ENCODE results near the gene KIRREL3.

- no peak for TF ChIP-seq CHD2 (IDR thresholded peaks at IDR 0.05; ENCODE audit: low read length)
- no peak for TF ChIP-seq CTCF (IDR thresholded peaks at IDR 0.05; ENCODE audit: control extremely low read depth in 1 of 3, insufficient read depth in 1 of 3, low read depth in 1 of 3, low read length in 3 of 3)
- no peak for TF ChIP-seq TAF1 (IDR thresholded peaks at IDR 0.05; ENCODE audit: low read depth, low read length)
- TF ChIP-seq BRCA1 (IDR thresholded peaks at IDR 0.05; ENCODE audit: low read depth, low read length) = no peak
- TF ChIP-seq HDAC2 (IDR thresholded peaks at IDR 0.05; ENCODE audit: borderline replicate concordance in 1 of 2, low read depth in 2 of 2, low read length in 2 of 2) = no peak
- TF ChIP-seq POLR2A (IDR thresholded peaks at IDR 0.05; ENCODE audit: control extremely low read depth in 1 of 2, low read depth in 2 of 2, low read length in 2 of 2) = no peak
- no peak for TF ChIP-seq CREB1 (IDR thresholded peaks at IDR 0.05)
- no peak for TF ChIP-seq TCF12 (IDR thresholded peaks at IDR 0.05; ENCODE audit: low read depth, low read length)
Measured at GRCh38 chr11:126754591-126755426, 245.8 kb downstream of the KIRREL3 start.

All from H1 (cell line).